Fibroblast of skin of right quadriceps (primary cell): ENCODE measurements around the gene KIFC1.
A peak's percentile ranks its signal among the peaks of the same experiment; 100 is the strongest.

Experiments used
- DNase-seq: peaks from one replicate; pipeline ENCODE4 v3.0.0-alpha.2; 2013

Gene KIFC1

DNA sequence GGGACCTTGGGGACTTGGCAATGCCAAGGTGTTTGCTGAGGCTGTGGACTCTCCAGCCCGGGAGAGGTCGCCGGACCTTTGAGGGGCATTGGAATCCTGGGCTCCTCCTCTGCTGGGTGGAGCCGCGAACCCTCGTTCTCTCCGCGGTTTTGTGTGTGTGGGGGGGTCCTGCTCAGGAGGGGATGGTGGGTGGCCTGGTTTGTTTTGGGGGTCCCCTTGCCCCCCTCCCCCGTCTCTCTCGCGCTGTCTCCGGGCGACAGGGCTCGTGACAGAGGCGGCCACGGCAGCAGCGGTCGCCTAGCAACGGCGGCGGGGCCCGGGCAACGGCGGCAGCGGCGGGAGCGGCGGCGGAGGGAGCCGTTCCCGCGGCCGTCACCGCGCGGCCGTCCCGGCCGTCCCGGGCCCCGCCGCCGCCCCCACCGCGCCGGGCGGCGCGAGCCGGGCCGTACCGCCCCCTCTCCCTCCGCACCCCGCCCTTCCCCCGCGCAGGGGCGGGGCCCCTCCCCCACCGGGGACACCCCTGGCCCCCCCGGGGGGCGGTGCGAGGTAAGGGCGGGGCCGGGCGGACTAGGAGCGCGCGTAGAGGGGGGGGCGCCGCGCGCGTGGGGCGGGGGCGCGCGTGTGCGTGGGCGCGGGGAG lies 36.1 kb downstream of the KIFC1 start:
- DNase-seq = no peak

DNA sequence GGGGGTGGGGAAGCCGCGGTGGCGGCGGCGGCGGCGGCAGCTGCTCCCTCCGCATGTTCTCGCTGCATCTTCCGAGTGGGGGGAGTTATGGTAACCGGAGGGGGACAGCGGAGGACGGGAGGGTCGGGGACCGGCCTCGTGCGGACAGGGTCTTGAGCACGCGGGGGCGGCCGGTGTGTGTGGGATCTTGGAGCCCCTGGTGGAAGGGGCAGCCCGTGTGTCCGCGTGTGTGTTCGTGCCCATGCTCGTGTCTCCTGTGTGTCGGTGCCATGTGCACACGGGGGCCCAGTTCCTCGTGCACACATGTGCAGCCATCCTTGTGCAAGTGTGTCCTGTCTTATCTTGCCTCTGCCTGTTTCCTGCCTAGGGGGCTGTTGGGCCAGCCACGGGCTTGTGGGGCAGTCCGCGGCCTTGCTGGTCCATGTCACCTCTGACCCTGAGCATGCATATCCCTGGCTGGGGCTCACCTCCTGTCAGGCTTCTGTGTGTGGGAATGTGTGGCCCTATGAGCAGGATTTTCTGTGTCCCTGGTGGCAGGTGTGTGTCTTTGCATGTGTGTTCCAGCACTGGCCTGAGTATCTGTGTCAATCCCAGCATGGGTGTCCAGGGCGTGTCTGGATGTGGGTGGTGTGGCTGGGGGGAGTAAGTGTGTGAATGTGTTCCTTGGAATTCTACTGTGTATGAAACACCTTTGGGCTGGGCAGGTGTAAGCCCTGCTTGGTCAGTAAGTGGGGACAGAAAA lies 36.8 kb downstream of the KIFC1 start:
- no peak for DNase-seq

DNA sequence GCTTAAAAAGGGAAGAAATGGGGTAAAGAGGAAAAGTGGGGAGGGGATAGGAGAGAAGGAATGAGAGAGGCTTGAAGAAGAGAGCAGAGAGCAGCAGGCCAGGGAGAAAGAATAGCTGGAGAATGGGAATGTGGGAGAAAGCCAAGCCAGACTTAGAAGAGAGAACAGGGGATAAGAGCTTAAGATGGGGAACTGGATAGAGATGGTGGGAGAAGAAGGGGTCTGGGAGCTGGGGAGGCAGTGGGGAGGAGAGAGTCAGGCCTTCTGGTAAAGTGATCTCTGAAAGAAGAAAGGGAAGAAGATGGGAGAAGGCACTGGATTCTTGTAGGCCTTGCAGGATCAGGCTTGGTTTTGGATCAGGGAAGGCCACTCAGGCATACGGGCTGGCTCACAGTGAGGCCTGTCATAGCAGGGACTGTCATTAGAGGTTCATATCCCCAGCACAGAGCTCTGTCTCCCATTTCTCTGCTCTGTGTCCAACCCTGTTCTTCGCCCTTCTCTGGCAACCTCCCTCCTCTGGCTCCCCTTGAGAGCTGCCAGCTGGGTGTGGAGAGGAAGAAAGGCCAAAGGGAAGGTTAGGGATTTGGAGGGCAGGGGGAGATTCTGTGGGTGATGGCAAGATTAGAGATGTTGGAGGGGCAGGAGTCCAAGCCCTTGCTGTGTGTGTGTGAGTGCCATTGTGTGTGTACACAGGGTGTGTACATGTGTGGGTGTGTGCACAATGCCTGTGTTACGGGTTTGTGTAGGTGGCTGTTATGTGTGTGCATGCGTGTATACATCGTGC lies 37.5 kb downstream of the KIFC1 start:
- no peak for DNase-seq

- DNase-seq = no peak
Measured at GRCh38 chr6:33429750-33430052, 38.1 kb downstream of the KIFC1 start.

- no peak for DNase-seq
Measured at GRCh38 chr6:33430334-33430733, 38.7 kb downstream of the KIFC1 start.

- DNase-seq = peak; percentile 75
Measured at GRCh38 chr6:33430991-33431879, 39.6 kb downstream of the KIFC1 start.

- no peak for DNase-seq
Measured at GRCh38 chr6:33431880-33432541, 40.4 kb downstream of the KIFC1 start.

GRCh38 chr6:33432546-33432945 lies 40.9 kb downstream of the KIFC1 start:
- no peak for DNase-seq

- DNase-seq = no peak
Measured at GRCh38 chr6:33433001-33433543, 41.4 kb downstream of the KIFC1 start.

DNA sequence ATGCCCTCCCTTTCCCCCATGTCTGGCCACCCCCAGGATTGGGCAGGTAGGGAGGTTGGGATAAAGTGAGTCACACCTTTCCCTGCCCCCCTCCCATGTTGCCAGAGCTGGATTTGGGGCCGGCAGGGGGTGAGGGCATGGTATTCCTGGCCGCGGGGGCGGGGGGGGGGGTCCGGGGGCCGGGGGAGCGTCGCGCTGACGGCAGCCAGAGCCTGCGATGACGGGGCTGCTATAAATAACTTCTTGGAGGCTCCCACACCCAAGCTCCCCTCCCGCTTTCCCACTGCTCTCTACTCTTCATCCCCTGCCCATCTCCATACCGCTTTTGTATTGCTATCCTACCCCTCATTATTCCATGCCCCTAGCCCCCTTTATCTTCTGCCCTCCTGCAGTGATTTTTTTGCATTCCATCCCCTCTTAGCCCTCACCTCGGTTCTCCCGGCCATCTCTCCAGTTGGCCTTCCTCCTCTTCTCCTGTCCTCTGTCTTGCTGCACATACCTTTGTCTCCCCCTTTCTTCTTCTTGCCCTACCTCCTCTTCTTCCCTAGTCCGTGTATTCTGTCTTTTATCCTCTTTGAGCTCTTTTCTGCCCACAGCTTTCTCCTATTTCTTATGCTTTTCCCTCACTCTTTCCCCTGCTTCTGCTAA lies 42.0 kb downstream of the KIFC1 start:
- peak; percentile 59 for DNase-seq

DNA sequence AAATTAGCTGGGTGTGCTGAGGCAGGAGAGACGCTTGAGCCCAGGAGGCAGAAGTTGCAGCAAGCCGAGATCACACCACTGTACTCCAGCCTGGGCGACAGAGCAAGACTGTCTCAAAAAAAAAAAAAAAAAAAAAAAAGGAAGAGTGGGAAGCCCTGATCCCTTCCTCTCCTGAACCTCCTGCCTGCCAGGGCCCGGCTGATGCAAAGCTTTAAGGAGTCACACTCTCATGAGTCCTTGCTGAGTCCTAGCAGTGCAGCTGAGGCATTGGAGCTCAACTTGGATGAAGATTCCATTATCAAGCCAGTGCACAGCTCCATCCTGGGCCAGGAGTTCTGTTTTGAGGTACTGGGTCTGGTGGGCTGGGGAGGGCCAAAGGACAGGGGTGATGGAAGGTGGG lies 43.3 kb downstream of the KIFC1 start:
- DNase-seq = no peak

DNA sequence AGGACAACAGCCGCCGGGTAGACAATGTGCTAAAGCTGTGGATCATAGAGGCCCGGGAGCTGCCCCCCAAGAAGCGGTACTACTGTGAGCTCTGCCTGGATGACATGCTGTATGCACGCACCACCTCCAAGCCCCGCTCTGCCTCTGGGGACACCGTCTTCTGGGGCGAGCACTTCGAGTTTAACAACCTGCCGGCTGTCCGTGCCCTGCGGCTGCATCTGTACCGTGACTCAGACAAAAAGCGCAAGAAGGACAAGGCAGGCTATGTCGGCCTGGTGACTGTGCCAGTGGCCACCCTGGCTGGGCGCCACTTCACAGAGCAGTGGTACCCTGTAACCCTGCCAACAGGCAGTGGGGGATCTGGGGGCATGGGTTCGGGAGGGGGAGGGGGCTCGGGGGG lies 46.0 kb downstream of the KIFC1 start:
- no peak for DNase-seq

DNA sequence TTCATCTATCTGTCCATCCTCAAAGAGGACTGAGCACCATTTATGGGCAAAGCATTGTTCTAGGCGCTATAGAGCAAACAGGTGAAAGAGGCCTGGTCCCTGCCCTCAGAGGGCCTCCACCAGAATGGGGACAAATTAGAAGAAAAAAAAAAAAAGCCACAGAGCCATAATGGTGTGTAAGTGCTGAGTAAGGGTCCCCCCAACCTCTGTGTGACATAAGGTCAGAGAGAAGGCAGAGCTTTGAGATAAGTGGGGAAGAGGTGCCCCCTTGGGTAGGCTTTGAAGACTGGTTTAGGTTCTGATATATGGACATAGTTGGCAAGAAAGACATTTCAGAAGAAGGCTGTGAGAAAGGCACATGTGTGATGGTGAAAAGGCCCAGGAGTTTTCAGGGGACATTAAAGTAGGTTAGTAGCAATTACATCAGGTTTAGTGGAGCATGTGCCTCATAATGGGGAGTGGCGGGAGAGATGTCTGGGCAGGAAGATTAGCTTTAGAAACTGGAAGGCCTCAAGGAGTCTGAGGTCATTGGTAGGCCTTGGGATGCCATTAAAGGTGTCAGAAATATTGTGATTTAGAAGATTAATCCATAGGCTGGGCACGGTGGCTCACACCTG lies 47.5 kb downstream of the KIFC1 start:
- no peak for DNase-seq

GRCh38 chr6:33439956-33440648 lies 48.5 kb downstream of the KIFC1 start:
- no peak for DNase-seq

DNA sequence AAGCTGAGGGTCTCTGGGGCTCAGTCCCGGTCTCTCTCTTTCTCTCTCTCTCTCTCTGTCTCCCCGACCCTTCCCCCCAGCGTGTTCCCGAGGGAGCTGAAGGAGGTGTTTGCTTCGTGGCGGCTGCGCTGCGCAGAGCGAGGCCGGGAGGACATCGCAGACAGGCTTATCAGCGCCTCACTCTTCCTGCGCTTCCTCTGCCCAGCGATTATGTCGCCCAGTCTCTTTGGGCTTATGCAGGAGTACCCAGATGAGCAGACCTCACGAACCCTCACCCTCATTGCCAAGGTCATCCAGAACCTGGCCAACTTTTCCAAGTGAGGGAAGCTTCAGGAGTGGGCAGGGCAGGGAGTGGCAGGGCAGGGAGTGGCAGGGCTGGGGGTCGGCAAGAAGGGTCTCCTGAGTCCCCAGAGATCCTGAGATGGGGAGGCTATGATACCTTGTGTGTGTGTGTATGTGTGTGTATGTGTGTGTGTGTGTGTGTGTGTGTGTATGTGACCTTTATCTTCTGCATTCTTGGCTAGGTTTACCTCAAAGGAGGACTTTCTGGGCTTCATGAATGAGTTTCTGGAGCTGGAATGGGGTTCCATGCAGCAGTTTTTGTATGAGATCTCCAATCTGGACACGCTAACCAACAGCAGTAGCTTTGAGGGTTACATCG lies 49.2 kb downstream of the KIFC1 start:
- no peak for DNase-seq

DNA sequence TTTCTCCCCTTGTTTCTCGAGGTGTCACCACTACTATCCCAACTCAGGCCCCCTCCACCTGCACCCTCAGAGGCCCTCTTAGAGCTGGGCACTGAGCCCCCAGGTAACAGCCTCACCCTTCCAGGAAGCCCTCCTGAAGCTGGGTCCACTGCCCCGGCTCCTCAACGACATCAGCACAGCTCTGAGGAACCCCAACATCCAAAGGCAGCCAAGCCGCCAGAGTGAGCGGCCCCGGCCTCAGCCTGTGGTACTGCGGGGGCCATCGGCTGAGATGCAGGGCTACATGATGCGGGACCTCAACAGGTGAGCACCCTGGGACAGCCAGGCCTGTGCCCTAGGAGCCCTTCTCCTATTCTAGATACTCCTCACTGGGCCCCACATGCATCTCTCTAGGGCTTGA lies 49.8 kb downstream of the KIFC1 start:
- no peak for DNase-seq

GRCh38 chr6:33442283-33442682 lies 50.7 kb downstream of the KIFC1 start:
- no peak for DNase-seq

DNA sequence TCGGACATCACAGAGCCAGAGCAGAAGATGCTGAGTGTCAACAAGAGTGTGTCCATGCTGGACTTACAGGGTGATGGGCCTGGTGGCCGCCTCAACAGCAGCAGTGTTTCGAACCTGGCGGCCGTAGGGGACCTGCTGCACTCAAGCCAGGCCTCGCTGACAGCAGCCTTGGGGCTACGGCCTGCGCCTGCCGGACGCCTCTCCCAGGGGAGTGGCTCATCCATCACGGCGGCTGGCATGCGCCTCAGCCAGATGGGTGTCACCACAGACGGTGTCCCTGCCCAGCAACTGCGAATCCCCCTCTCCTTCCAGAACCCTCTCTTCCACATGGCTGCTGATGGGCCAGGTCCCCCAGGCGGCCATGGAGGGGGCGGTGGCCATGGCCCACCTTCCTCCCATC lies 51.4 kb downstream of the KIFC1 start:
- DNase-seq = no peak

- DNase-seq = no peak
Measured at GRCh38 chr6:33443619-33444504, 52.2 kb downstream of the KIFC1 start.
